IPS DF 4.7 (cell line): ENCODE measurements around the gene CTNND2.
"Not testable (repeated sequence)": the region's sequence is repeated elsewhere in the genome, so short reads cannot be mapped to it uniquely, and the experiment has no call there.

Source experiments
- DNase-seq: peaks from one replicate; pipeline ENCODE4 v3.0.0-alpha.2; 2013; ENCODE audit warnings: low spot score; ENCODE audit errors: extremely low read depth

CTNND2 gene

DNA sequence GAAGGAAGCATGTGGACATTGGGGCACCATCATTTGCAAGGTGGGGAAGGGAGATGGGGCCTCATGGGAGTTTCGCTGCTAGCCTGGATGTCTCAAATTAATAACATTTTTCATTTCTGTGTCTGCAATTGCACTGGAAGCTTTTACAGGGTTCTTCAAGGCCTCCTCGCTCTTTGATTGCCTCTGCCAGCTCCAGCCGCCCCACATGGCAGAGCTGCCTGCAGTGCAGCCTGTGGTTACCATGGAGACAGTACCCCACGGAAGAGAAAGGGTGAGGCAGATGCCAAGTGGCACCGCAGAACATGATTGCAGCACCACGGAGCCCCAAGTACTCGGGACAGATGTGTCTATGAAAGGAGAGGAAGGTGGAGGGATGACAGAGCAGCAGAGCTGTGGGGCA, 25.4 kb downstream of the CTNND2 start:
- DNase-seq = no peak

GRCh38 chr5:11873587-11873986, 30.7 kb downstream of the CTNND2 start:
- DNase-seq = no peak

DNA sequence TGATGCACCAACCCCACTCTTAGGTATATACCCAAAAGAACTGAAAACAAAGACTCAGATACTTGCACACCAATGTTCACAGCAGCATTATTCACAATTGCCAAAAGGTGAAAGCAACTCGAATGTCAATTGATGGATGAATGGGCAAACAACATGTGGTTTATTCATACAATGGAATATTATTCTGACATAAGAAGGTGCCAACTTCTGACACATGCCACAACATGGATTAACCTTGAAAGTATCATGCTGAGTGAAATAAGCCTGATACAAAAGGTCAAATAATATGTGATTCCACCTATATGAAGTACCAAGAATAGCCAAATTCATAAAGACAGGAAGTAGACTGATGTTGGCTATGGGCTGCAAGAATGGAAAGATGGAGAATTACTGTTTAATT, 35.0 kb downstream of the CTNND2 start:
- DNase-seq = no peak

- no peak for DNase-seq
Measured at GRCh38 chr5:11863911-11864310, 40.3 kb downstream of the CTNND2 start.

- DNase-seq = no peak
Measured at GRCh38 chr5:11857391-11857790, 46.9 kb downstream of the CTNND2 start.

DNA sequence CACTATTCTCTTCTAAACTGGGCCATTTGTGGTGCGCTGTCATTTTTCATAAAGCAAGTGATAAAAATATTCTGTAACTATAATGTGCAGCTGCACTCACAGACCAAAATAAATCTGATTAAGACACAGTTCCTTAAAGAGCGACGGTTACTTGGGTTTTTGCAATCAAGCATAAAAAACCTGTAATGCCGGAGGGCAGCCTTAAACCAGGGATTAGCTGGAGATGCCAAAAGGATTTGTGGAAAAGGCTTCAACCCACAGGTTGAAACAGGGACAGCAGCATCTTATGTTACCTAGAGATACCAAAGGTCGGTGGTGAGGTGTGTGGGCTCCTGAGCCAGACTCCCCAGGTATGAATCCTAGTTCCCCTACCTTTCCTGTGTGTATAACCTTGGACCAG, 49.3 kb downstream of the CTNND2 start:
- no peak for DNase-seq

DNA sequence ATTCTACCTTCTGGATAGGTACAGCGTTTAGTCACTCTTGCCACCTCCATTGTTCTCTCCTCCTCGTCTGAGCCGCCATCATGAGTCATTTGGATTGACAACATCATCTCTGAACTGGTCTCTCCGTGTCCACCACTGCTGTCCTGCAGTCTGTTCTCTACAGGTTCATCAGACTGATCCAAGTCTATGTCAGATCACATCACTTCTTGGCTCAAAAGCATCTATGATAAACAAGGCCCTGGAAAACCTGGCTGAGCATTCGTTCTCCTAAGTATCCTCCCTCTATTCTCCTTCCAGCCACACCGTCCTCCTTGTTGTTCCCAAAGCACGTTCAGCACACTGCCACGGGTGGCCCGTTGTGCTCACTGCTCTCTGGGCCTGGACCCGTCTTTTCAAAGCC, 50.5 kb downstream of the CTNND2 start:
- no peak for DNase-seq

- DNase-seq = no peak
Measured at GRCh38 chr5:11853140-11853539, 51.1 kb downstream of the CTNND2 start.

DNA sequence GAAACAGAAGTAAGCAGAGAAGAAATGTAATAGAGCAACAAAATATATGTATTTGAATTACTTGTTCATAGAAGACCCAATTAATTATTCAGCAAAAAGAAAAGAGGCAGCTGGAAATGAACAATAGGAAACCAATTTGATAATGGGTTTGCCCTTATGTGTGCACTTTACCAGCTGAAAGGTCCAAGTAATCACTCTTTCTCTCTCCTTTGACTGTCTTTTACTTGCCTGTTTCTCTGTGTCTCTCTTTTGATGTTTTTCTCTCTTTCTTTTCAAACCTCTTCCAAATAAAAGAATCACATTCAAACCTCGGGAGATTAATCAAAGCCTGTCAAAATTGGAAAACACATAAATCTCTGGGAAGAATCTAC, 51.5 kb downstream of the CTNND2 start:
- DNase-seq = no peak

GRCh38 chr5:11851965-11852716, 52.1 kb downstream of the CTNND2 start:
- DNase-seq = no peak

DNA sequence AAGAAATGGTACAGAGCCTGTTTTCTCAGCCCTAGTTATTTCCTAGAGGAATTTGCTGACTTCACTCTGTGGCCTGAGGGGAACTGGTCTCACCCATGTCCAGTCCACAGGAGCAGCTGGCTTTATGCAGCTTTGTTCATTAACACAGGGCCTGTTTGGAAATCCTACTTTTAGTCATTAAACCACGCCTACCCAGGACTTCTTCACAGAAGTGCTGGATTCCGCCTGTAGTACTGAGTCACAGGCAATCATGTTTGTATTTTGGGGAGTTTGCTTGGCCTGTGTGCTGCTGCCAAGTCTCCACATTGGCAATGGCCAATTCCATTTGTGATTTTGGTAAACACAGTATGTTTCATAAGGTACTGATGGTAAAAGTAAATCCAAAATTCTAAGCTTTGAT, 52.8 kb downstream of the CTNND2 start:
- DNase-seq = no peak

GRCh38 chr5:11828566-11828965, 75.7 kb downstream of the CTNND2 start:
- DNase-seq = not testable (repeated sequence)

- no peak for DNase-seq
Measured at GRCh38 chr5:11822598-11822997, 81.6 kb downstream of the CTNND2 start.

DNA sequence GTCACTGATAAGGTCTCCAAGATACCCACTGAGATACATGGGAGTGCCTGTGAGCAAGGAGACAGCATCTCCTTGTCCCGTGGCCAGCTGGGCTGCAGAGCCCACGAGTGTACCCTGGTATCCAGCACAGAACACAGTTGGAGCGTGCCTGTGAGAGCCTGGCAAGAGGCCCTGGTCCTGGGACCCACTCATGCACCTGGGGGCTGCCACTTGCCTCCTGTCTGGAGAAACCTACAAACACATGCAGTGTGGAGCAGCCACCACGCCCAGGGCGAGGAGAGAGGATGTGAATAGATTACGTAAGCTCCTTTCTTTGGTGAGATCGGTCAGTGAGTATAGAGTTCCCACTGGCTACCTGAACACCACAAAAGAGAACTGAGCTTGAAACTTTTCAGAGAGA, 88.3 kb downstream of the CTNND2 start:
- no peak for DNase-seq

DNA sequence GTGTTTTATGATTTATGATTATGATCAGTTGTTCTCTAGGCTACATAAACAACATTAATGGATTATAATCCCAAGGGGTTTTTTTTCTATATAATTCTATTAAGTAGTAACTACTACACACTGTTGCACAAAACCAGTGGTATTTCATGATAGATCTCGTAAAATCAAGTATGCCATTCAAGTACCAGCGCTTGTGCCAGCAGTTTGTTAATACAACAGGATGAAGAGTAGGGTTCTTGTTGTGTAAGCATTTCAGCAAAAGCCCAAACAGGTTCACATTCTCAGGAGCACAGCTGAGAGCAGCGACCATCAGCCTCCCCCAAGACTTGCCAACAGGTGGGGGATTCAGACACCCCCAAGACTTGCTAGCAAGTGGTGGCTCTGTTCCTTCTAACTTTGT, 88.8 kb downstream of the CTNND2 start:
- DNase-seq = no peak

- no peak for DNase-seq
Measured at GRCh38 chr5:11814373-11814772, 89.9 kb downstream of the CTNND2 start.

DNA sequence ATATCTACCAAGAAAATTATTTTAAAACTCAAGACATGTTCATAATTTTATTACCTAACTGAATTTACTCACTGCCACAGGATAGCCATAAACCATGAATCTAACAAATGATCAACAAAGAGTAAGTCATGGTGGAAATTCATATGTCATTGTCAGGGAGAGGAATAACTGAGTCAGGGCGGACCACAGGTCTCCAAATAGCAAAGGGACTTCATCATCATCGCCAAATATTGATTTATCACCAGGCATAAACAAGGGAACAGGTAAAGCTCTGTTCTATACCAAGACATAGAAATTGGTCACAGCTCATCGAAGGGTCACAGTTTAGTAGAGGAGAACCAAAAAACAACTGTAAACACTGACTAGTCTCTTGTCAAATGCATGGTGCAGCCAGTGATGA, 94.8 kb downstream of the CTNND2 start:
- no peak for DNase-seq

DNA sequence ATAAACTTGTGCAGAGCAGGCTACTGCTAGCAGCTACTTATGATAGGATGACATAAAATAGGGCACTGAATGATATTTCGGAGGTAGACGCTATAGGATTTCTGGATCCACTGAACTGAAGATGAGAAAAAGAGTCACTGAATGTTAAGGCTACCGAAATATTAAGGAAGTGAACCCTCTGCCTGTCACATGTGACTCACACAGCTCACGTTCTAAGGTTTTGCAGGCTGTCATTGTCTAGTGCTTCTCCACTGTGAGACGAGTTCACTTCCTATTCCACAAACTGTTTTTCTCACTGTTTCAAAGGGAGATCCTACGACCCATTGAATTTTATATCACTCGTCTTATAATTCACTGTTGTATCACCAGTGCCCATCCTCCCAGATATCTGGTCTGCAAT, 100.8 kb downstream of the CTNND2 start:
- DNase-seq = no peak

DNA sequence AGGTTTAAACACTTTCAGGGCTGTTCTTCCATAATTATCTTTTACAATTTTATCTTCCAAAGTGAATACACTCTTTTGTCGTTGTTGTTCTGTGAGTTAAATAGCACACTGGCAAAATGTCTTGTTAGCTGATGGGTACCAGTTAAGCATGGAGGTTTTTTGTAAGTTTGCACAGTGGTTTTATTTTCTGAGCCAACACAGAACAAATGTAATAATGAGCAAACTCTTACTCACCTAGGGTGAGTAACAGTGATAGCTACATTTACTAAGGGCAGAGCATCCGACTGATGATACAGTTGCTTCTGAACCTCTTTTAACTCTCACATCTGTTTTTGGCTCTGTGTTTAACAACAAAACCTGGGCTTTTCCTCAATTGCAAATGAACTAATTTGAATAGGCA, 103.2 kb downstream of the CTNND2 start:
- no peak for DNase-seq

DNA sequence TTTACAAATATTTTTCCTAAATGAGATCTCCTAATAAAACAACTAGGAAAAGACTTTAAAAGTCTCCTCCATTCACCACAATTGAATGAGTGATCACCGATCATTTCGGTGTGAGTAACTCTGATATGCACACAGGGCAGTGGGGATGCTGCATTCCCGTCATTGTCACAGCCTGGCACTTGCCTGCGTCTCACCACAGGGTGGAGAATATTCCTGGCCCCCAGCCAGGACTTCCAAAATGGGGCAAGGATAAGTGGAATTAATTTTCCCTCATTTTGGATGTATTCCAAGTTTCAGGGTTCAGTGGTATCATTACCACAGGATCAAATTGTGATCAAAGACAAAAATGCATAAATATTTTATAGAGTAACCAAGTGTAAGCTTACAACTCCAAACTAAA, 107.1 kb downstream of the CTNND2 start:
- DNase-seq = no peak

- no peak for DNase-seq
Measured at GRCh38 chr5:11793396-11793795, 110.8 kb downstream of the CTNND2 start.

GRCh38 chr5:11792621-11793020, 111.6 kb downstream of the CTNND2 start:
- no peak for DNase-seq

- no peak for DNase-seq
Measured at GRCh38 chr5:11791792-11792191, 112.5 kb downstream of the CTNND2 start.

DNA sequence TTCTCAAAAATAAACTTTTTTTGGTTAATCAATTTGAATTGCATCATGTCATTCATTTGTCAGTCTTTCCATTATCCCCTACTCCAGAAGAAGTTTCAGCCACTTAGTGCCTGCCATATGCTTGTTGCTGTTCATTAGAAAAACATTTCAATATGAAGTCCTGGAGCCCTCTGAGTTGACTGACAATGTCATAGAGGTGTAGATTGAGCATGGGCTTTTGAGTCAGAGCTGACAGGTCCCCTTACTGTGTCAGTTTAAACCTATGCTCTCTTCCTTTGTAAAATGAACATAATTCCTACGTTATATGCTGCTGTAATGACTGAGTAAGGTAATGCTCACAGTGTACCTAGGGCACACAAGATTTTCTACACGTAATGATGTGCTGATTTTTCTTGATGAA, 114.0 kb downstream of the CTNND2 start:
- no peak for DNase-seq
